ENCODE results near the gene PDE8B.

DNA sequence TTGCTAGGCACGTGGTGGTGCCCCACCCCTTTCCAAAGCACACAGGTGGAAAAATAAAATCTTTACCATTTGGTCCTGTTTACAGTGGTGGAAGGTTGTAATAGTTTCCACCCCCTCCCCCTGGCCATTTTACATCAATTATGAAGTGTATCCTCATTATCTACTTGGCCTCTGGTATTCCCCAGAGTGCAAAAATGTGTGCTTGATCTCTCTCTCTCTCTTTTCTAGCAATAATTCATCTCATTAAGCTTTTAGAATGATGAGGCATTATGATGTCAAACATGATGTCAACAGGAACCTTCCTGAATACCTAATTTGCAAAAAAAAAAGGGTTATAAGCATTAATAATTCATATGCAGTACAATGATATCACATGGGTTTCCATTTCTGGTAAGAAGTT lies 3.1 kb downstream of the PDE8B start:
- no peak for TF ChIP-seq EZH2 (IDR thresholded peaks at IDR 0.05; ENCODE audit: low read length, unreplicated experiment)
- no peak for TF ChIP-seq EZH2phosphoT487 (IDR thresholded peaks at IDR 0.05; ENCODE audit: borderline replicate concordance, low read length)
- TF ChIP-seq, protein P1, sequence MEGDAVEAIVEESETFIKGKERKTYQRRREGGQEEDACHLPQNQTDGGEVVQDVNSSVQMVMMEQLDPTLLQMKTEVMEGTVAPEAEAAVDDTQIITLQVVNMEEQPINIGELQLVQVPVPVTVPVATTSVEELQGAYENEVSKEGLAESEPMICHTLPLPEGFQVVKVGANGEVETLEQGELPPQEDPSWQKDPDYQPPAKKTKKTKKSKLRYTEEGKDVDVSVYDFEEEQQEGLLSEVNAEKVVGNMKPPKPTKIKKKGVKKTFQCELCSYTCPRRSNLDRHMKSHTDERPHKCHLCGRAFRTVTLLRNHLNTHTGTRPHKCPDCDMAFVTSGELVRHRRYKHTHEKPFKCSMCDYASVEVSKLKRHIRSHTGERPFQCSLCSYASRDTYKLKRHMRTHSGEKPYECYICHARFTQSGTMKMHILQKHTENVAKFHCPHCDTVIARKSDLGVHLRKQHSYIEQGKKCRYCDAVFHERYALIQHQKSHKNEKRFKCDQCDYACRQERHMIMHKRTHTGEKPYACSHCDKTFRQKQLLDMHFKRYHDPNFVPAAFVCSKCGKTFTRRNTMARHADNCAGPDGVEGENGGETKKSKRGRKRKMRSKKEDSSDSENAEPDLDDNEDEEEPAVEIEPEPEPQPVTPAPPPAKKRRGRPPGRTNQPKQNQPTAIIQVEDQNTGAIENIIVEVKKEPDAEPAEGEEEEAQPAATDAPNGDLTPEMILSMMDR (conservative IDR thresholded peaks at IDR 0.05; ENCODE audit: low read depth, low read length): no peak
